SIG-M5 treated with dmso at 0.1 percent for 504 hours (cell line): ENCODE data around the gene SNX18.

Source experiments
- DNase-seq: peaks from one replicate; lab custom pipeline; 2025; ENCODE audit not compliant: unreplicated experiment; lab: John Stamatoyannopoulos, UW

SNX18 gene

DNA sequence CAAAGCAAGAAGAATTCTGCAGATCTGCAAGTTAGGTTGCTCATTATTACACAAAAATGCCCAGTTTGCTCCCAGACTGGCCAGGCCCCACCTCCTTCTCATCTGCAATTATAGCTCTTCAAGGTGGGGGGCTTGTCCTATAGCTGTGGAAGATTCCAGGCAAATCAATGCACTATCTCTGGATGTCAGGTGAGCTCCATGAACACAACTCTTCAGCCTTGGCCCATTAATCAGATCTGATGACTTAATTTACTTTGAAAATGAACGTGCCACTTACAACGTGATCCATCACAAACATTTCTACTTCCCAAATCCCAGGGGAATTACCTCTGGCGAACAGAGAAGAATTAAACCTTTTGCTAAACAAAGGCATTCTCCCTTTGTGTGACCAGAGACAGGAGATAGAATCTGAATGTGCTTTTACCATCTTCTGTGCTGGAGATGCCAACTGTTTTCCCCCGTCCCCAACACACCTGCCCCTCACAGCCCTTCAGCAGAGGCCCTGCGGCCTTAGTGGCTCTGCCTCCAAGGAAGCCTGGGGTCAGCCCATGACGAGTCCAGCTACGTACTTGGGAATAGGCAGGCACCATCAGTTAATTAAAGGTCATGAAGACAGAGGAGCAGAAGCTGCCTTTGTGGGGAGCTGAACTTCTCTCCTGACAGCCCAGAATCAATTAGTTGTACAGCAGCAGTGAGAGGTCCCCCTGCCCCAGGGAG lies 60.5 kb downstream of the SNX18 start:
- DNase-seq: no peak

DNA sequence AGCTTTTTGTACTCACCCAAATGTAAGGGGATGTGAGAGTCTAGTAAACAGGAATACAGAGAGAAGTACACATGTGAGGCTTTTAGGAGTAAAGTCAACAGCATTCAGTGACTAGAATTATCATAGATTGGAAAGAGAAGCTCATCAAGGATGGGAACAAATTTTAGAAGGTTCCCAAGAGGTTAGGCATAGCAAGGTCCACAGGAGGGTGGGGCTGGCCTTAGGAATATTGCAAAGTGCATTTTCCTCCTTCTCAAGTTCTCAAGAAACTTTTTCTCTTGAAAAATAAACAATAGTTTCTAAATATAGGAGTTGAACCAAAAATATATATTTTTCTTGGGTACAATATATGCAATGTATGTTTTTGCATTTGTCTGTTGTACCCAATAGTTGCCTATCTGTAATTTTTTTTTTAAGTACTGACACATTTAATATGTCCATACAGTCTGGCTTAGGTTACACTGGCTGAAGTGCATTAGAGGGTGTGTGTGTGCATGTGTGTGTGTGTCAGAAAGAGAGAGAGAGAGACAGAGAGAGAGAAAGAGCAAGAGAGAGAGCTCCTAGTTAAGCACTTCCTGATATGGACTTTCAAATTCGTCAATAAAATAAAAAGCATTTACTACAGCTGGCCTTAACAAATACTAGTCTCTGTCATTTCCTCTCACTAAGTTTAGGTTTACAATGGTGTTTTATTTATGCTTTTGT lies 62.2 kb downstream of the SNX18 start:
- DNase-seq: no peak

DNA sequence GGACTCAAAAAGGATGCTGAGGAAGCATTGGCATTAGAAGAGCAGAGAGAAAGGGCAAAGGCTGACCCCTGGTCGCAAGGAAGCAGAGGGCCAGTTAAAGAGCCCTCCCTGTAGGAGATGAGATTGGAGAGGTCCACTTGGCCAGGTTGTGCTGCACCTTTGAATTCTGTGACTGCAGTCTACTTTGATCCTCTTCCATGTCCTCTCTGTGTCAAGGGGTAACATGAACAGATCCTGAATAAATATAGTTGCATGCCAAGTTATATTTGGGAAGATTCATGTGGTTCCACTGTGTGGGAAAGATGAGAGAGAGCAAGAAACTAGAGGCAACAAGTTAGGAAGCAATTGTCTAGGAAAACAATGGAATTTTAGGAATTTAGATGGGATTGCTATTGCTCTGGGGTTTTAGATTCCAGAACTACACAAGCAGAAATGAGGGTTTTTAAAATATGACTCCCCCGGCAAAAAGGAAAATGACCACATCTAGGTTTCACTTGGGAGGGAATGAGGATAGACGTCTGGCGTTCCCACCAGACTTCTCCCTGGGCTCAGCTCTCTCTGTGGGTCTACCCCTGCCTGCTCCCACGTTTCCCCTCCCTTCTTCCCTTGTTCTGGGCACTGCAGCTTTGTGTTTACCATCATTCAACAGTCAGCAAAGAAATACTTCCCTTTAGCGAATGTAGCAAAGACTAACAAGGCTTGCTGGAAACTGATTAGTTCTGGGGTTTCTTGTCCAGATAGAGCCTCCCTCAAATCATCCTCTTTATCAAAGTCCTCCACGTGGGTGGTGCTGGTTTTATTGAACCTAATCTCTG lies 63.6 kb downstream of the SNX18 start:
- DNase-seq: no peak

DNA sequence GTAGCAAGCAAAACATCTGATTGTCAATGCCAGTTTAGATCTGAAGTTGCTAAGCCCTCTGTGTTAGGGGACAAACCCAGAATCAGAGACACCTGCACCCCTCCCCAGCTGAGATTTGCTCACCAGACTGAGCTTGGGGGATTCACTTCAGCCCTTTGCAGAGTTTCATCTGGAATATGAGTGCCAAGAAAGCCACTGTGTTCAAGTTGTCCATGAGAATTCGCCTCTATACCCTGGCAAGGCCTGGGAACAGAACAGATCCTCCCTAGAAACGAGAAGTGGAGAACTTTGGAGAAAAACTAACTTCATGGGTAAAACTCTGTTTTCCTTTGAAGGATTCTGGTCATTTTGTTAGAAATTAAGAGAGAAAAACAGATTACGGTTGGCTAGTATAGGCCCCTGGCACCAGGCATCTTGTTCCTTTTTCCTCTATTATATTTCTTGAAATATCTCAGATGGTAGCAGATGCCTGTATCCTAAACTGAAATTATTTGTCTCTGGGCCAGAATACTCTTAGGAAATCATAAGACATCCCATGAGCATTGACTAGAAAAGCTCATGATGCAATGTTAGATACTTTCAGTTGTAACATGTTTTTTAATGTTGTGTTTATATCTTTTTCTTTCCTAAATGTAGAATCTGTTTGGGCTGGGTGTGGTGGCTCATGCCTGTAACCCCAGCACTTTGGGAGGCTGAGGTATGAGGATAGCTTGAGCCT lies 64.4 kb downstream of the SNX18 start:
- DNase-seq: no peak

DNA sequence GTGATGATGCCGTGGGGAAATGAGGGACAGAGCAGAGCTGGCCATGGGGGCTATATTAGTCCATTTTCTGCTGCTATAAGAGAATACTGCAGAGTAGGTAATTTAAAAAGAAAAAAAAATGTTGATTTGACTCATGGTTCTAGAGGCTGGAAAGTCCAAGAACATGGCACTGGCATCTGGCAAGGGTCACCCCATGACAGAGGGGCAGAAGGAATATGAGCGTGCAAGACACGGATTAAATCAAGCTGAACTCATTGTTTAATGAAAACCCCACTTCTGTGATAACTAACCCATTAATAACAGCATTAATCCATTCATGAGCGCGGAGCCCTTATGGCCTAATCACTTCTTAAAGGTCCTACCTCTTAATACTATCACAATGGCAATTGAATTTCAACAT lies 68.8 kb downstream of the SNX18 start:
- DNase-seq: no peak

DNA sequence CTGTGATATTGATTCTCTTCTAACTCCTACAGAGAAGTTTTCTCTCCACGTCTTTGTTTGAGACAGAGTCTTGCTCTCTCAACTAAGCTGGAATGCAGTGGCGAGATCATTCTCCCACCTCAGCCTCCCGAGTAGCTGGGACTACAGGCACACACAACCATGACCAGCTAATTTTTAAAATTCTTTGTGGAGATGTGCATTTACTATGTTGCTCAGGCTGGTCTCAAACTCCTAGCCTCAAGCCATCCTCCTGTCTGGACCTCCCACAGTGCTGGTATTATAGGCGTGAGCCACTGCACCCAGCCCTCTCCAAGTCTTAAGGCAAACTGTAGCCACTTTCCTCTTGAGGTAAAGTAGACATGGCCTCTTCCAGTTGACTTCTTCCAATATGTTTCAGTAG lies 72.2 kb downstream of the SNX18 start:
- no peak for DNase-seq

DNA sequence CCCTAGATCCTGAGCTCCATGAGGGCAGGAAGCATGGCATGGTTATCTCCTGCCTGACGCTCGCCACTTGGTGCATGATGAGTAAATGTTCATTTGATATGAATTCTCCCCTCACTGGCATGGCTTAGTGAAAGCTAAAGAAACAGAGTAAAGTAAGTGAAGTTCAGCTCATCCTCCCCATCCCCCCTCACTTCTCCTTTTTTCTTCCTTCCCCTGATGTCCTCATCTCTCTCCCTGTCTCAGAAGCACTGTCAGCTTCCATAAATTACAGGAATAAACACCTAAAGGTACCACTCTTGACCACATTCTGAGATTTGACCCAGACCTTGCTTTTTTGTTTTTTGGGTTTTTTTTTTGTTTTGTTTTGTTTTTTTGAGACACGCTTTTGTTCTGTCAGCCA lies 73.3 kb downstream of the SNX18 start:
- peak; percentile 57 for DNase-seq

DNA sequence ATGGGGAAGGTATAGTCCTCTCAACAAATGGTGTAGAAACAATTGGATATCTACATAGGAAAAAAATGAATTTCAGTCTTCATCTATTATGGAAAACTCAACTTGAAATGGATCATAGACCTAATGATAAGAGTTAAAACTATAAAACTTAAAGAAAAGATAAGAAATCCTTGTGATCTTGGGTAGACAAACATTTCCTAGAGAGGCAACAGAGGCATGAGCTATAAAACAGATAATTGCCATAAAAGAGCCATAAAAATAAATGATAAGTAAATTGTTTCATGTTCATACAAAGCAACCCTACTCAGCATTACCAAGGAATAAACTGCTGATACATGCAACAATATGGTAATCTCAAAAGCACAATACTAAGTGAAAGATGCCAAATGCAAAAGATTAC lies 76.2 kb downstream of the SNX18 start:
- DNase-seq: no peak

DNA sequence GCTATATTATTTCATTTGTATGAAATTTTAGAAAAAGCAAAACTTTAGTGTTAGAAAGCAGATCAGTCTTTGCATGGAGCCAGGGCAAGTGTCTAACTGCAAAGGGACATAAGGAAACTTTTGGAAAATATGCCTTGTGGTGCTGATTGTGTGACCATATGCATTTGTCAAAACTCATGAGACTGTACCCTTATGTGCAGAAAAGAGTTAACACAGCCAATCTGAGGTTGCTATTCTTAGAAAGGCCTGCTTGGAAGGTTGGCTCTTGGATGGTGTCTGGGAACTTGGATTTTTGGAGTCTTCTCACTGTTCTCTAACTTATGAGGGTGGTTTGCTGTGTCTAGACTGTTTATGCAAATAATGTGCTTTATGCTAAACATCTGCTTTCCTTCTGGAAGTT lies 76.6 kb downstream of the SNX18 start:
- no peak for DNase-seq

DNA sequence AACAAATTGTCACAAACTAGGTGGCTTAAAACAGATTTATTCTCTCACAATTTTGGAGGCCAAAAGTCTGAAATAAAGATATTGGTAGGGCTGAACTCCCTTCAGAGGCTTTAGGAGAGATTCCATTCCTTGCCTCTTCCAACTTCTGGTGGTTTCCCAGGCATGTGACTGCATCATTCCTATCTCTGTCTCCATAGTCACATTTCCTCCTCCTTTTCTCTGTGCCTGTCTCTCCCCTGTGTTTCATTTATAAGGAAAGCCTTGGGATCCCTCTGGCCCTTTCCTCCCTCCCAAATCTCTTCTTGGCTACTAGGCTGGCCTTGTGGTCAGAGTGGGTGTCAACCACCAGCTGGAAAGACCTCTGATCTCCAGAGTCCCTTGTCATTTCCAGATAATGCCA lies 78.2 kb downstream of the SNX18 start:
- DNase-seq: no peak
